AG08395 (cell line): ENCODE data around the gene C9orf153.
"Not testable (repeated sequence)": the region's sequence is repeated elsewhere in the genome, so short reads cannot be mapped to it uniquely, and the experiment has no call there.

Source experiments
- DNase-seq: peaks from one replicate; pipeline ENCODE4 v3.0.0; 2012; ENCODE audit warnings: mixed read lengths, low spot score

Gene C9orf153

DNA sequence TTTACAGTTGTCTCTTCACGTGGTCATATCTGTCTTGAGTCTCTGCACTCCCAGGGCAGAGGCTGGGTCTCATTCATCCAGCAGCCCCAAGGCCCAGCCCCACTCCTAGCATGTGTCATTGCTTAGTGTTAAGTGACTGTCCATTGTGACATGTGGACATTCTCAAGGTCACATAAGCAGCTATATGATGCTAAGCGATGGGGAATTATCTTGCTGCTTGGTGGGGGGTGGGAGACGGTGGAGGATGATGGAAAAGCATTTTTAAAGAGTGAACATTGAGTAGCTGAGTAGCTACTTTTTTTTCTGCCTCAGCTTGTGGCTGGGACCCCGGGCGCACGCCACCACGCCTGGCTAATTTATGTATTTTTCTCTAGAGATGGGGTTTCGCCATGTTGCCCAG, at the start of gene C9orf153:
TSS of gene C9orf153 (minus strand) at position 101 of the 400 bp plus-strand sequence. CDS start 30,054 bp downstream, outside the sequence.
- no peak for DNase-seq

DNA sequence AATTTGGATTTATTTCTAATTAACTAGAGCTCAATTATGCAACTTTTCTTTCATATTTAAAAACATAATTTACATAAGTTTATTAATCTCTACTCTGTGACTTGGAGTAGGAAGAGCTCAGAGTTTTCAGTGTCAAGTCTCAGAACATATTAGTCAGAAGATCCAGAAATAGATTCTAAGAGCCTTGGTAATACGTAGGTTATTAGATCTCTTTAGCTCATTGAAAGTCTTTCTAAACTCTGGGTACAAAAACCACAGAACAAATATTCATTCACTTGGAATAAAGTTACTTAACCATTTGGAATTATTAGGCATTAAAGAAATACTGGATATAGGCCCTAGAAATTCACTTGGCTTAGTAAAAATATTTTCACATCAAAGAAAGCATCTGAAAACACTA, 49.2 kb upstream of the C9orf153 start:
- no peak for DNase-seq

DNA sequence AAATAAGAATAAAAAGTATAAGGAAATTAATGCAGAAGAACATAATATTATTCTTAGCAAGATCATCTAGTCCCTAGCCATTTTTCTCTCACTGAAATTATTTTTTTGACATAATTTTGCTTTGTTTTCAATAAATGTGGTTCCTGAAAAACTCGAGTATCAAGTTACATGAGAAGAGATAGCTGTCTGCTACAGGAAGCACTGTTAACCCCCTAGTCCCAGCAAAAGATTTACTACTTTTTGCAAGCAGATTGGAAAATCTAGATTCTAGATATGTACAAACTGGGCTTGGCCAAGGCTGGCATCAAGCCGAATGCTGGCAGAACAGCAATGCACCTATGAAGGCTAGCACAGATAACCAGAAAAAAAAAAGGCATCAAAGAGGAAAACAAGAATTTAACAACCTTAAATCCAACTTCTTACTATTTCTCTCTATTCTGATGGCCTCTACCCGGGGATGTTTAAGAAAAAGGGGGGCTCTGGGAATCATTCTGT, 44.8 kb upstream of the C9orf153 start:
- no peak for DNase-seq

DNA sequence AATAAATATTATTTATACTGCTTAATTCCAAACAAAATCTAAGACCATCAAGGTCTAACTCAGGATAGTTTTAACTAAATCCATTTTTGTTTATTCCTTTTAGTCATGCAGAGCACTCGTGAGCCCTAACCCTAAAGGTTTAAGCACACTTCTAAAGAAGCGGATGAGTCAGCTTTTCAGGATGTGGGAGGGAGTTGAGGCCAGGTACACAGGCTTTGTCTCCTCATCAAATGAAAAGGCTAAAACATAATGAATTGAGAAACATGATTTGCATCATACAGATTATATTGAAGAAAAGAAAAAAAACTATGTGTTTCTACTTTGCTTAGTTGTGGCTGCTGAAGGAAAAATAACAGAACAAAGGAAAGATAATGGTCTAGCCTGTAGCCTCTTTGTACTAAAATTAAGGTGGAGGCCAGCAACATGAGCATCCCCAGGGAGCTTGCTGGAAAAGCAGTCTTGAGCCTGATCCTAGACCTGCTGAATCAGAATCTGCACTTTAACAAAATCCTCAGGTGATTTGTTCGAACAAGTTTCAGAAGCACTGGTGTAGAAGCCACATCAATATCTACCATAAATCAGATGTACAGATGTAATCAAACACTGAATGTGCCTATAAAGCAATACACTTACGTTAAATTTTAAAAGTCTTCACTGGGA, 44.0 kb upstream of the C9orf153 start:
- DNase-seq: no peak

DNA sequence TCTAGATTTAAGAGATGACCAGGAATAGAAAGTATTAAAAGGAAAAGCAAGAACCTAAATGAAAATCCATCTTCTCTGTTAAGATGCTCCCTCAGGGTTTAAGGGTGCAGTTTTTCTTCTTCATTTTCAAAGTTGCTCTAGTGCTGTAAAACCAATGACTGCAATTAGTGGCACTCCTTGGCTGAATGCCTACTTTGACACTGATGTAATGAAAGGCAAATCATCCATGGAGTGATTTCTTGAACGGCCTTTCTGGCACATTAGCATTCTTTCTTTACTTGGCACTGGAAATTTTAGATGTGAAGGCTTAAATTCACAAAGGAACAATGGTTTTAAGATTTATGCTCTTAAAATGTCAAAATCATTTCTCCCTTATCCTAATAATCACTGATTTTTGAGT, 42.2 kb upstream of the C9orf153 start:
- DNase-seq: no peak

DNA sequence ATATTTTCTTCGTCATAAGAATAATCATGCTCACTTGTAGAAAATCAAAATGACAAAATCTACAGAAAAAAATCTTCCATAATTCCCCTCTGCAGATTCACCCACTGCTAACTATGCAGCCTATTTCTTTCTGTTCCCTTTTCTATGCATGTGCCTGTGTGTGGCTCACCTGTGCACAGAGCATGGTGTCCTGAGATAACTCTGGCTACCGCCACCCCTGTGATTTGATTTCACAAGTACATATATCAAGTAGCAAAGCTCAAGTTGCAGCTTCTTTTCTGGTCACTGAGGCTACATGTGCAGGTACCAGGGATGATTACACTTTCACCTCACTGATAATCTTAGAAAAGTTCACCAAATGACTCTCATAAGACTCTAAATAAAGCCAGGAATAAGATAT, 41.2 kb upstream of the C9orf153 start:
- no peak for DNase-seq

DNA sequence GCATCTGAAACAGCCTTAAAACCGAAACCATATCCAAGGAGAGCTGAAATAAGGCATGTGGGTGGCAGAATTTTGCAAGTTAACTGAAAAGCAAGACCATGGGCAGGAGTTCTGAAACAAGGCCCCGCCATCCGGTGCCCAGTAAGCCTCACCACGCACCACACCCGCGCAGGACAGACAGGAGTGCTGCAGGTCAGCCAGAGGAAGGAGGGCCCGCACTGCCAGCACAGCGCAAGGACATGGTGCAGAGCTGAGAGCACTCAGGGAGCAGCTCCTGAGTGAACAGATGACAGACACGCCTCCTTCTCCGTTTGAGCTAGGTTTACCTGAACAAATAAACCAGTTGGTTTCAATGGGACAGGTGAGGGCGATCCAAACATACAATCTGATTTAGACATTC, 39.4 kb upstream of the C9orf153 start:
- no peak for DNase-seq

DNA sequence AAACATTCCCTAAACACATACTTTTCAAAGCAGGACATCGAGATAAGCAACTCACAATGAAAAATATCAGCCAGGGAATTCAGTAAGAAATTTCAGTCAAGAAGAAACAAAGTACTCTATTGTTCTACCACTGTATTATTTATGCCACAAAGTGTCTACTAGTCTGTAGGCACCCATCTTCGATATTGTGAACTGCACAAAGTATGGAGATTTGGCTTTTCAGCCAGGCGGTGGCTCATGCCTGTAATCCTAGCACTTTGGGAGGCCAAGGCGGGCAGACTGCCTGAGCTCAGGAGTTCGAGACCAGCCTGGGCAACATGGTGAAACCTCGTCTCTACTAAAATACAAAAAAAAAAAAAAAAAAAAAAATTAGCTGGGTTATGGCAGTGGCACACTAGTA, 30.9 kb upstream of the C9orf153 start:
- not testable (repeated sequence) for DNase-seq

DNA sequence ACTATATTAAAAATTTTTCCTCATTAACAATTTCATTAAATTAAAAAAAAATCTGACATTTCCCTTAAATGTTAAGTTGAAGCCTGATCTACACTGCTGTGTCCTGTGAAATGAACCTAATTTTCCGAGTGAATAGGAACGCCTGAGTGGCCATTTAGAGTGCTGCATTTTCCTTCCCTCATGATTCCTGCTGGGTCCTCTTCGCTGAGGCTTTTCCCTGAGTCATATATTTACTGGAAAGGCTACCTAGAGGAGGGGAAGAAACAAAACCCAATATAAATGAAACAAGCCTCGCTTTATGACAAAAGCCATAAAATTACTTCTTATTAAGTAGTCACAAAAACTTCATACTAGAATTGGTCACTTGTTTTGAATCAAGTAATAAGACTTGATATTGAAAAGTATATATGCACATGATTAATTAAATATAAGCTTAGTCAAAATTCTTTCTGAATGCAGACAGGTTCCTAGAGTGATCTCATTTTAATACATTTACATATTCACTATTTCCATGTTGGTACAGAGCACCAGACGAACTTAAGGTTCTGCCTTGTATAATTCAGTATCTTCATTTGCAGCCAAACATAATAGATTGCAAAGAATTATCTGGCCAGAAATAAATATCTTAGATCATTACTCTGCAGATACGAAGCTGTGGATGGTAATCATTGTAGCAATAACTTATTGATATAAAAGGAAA, 29.2 kb upstream of the C9orf153 start:
- no peak for DNase-seq

DNA sequence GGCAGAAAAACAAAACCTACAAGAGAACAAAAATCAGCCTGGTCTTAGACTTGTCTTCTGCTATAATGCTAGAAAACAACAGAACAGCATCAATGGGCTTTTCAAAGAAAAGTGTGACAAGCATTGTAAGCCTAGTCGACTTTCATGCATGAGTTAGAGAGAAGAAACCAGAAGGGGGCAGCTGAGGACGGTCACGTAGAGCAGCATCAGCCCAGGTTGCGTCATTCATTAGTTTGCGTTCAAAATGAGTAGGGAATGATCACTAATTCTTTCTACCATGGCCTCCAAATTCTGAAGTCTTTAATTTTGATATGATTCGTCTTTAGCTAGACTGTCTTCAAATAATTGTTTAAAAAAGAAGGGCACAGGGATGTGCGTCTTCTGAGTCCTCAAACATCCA, 27.6 kb upstream of the C9orf153 start:
- DNase-seq: no peak

DNA sequence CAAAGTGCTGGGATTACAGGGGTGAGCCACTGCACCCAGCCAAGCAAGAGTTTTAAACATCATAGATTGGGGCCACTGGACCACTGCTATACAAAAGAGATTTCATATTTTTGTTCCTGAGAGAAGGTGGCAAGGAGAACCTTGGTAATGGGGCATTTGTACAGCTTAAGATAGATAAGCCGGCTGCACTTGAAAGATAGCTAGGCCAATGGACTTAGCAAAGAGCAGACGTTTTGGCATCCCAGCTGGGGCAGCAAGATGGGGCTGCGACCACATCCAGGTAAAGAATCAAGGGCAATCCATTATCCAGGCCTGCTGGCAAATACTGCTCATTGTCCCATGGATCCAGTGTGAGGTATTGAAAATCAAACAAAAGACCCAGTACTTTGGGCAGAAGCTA, 26.8 kb upstream of the C9orf153 start:
- no peak for DNase-seq

DNA sequence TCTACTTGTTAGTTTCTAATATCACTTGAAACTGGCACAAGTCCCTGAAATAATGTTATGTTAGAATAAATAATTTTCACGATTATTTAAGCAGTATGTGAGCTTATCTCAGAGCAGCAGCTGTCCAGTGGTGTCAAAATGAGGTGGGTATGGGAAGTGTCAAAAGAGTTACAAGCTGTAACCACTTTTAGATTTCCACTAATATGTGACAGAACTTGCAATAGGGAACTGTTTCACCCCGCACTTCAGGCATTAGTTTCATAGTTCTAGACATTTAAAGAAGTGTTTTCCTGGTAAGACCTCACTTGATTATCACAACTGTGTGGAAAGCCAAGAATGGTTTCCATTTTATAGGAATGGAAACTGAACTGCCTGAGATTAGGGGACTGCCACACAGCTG, 25.8 kb upstream of the C9orf153 start:
- DNase-seq: no peak

DNA sequence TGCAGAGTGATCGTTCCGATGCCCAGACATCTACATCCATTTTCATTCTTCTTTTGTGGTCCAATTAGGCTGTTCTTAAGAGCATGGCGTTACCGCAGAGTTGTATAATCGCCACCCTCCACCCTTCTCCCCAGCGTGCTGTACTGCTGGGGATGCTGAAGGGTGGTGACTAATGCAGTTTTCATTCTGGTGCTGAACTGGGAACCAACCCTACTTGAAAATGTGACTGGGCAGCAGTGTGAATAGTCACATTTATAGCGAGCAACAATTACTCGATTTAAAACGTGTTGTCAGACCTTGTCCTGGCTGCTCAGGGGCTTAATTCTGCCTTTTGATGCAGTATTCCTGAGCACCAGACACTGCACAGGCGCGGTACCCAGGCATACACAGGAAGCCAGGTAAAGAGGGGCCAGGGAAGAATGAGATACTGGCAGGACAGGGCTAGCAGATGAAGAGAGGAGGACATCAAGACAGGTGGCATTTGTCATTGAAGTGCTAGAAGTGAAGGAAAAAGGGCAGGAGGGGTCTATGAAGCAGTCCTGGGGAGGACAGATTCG, 23.6 kb upstream of the C9orf153 start:
- peak; percentile 85 for DNase-seq

DNA sequence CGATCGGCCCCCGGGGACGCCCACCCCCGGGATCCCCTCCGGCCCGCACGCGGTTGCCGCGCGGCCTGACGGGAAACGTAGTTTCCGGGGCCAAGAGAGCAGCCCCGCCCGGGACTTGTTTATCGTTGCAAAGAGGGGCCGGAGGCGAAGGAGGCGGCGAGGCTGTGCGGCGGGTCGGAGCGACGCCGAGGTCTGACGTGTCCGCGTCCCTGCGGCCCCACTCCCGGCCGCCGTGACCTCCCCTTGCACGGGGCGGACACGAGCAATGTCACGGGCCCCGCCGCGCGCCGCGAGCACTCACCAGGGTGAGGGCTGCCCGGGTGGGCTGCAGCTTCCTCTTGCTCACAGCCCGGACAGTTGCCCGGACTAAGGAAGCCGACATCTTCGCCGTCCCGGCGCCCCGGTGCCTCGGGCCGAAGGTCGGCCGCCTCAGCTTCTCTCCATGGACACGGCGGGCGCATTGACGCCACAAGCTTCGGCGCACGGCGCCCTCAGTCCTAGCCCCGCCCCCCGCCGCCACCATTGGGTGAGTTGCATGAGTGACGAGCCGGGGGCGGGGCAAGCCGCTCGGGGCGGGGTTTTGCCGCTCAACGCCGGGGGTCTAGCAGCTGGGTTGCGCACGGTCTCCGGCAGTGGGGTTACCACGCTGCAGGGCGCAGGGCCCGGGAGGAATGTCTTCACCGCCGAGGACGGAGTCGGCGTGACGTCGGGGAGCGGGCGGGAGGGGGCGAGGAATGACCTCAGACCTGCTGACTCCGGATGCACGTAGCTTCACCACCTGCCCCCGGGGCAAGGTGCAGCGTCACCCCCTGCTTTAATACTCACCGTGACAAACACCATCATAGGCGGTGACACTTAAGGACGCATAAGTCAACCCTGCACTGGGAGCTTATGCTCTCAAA, 22.9 kb upstream of the C9orf153 start, which contains the start of gene ISCA1:
TSS of gene ISCA1 (minus strand) at position 462 of the 902 bp plus-strand sequence. CDS start at position 382, 80 bp downstream.
- DNase-seq: peak; percentile 94

DNA sequence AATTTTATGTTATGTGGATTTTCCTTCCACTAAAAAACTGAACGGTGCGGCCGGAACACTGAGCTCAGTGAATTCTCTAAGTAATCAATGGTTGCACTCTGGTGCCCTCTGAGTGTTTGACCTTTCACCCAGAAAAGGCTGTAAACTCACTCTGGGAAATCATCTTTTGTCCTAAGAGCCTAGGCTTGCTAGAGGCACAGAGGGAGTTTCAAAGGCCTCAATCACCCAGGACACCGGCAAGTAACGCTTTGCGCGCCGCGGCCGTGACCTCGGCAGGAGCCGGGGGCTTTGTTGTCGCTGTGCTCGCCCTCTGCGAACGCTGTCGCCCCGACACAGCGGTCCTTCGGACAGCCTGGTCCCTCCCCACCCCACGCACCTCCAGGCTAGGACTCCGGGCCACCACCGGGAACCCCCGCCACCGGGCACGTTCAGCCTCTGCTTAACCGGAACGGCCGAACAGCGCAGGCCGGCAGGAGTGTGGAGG, 22.2 kb upstream of the C9orf153 start:
- DNase-seq: peak; percentile 6

DNA sequence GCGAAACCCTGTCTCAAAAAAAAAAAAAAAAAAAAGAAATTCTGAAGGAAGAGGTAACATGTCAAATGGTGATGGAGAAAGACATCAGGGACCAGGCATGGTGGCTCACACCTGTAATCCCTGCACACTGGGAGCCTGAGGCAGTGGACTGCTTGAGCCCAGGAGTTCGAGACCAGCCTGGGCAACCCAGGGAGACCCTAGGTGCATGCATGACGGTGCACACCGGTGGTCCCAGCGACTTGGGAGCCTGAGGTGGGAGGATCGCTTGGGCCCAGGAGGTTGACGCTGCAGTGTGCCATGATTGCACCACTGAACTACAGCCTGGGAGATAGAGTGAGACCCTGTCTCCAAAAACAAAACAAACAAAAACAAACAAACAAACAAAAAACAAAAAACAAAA, 21.1 kb upstream of the C9orf153 start:
- DNase-seq: no peak

DNA sequence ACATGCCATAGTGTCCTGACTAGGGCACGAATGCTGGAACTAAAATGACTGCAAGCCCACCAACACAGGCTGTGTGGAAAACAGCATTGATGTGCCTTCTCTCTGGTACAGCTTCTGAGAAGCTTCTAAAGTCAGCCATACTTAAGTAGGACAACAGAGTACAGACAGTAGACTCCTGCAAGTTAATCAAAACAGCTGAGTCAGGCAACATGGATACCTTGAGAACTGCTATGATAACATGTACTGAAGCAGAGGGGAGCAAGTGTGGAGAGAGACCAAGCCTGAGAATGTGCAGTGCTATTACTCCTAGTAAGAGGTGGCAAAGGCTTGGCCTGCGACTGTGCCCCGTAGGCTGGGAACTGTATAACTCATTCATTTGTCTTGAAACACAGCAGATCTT, 20.4 kb upstream of the C9orf153 start:
- no peak for DNase-seq

DNA sequence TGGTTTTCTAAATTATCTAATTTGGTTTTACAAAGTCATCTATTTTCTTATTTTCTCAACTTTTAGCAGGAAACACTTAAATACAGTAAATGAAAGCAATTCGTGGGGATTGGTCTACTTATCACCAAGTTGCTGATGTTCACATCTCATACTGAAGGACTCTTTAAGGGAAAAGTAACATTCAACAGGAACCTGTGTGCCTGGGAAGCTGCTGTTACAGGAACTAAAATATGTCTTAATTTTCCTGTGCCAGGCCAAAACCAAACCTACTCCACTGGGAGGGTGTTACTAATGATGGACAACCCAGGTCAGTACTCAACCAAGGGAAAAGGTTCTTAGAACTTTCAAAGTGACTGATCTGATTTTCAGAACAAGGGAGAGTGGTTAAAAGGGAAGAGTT, 17.6 kb upstream of the C9orf153 start:
- DNase-seq: no peak

DNA sequence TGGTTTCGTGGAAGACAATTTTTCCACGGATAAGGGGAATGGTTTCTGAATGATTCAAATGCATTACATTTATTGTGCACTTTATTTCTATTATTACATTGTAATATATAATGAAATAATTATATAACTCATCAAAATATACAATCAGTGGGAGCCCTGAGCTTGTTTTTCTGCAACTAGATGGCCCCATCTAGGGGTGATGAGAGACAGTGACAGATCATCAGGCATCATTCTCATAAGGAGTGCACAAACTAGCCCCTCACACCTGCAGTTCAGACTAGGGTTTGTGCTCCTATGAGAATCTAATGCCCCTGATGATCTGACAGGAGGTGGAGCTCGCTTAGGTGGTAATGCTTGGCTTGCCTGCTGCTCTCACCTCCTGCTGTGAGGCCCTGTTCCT, 16.5 kb upstream of the C9orf153 start:
- DNase-seq: no peak

DNA sequence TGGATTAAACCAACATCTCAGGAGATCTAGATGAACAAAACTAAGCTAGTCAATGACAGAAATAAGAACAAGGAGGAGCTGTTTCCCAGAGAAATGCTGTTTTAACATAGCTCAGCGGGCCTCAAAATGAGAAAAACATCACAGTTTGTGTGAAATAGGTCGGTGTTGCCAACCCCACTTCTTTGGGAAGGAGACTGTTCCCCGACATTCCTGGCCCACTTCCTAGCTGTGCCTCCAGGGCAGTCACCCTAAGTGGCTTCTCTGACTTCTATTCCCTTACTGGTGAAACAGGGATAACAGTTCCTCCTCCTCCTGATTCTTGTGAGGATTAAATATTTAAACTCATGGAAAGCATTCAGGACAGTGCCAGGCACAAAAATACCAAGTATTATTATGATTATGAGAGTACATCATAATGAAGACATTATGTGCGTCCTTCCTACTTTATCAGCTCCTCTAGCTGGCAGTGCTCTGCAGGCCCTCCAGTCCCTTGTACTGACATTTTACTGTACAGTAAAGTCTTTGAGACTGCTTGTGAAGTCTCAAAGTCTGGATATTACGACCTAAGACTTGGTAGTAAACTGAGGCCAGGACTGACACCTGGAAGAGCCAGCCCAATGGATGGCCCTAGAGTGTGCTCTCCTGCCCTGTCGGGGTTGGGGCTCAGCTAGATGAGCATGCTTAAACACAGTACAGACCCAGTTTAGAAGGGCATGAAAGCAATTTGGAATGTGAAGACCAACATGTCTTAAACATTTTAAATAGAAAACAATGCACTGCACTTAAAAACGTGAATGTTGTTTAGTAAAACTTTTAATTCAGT, 15.6 kb upstream of the C9orf153 start:
- DNase-seq: no peak

DNA sequence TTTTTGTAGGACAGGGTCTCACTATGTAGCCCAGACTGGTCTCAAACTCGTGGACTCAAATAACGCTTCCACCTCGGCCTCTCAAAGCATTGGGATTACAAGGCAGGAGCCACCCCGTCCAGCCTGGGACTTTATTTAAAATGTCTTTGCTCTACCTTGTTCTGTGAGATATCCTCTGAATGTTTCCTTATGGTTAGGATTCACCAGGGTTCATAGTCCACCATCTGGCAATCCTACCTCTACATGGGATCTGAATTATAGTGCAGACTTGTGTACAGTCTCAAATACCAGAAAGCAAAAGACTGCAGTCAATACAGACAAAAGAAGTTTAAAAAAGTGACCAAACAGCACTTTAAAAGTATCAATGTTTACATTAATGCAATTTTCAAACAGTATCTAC, 12.8 kb upstream of the C9orf153 start:
- no peak for DNase-seq
